ENCODE results near the gene TTC17.

Gene TTC17

DNA sequence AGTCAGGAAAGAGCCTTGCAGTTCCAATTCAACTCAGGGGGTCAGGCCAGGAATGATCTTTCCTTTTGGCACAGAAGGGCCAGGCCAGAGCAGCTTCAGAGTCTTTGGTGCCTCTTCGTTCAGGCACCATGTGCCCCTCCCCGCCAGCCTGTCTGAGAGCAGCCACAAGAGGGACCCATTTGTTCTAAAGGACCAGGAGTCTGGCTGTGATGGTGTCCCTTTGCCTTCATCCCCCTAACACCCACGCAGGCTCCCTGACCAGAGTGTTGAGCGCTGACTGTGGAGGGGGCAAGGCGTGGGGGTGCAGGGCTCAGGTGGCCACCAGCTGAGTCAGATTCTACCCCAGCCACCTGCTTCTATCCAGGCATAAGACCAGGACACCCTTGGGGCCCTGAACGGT is 156.4 kb downstream of the TTC17 start:
- TF ChIP-seq, protein P1, sequence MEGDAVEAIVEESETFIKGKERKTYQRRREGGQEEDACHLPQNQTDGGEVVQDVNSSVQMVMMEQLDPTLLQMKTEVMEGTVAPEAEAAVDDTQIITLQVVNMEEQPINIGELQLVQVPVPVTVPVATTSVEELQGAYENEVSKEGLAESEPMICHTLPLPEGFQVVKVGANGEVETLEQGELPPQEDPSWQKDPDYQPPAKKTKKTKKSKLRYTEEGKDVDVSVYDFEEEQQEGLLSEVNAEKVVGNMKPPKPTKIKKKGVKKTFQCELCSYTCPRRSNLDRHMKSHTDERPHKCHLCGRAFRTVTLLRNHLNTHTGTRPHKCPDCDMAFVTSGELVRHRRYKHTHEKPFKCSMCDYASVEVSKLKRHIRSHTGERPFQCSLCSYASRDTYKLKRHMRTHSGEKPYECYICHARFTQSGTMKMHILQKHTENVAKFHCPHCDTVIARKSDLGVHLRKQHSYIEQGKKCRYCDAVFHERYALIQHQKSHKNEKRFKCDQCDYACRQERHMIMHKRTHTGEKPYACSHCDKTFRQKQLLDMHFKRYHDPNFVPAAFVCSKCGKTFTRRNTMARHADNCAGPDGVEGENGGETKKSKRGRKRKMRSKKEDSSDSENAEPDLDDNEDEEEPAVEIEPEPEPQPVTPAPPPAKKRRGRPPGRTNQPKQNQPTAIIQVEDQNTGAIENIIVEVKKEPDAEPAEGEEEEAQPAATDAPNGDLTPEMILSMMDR (IDR thresholded peaks at IDR 0.05; ENCODE audit: low read depth, low read length), result no peak

DNA sequence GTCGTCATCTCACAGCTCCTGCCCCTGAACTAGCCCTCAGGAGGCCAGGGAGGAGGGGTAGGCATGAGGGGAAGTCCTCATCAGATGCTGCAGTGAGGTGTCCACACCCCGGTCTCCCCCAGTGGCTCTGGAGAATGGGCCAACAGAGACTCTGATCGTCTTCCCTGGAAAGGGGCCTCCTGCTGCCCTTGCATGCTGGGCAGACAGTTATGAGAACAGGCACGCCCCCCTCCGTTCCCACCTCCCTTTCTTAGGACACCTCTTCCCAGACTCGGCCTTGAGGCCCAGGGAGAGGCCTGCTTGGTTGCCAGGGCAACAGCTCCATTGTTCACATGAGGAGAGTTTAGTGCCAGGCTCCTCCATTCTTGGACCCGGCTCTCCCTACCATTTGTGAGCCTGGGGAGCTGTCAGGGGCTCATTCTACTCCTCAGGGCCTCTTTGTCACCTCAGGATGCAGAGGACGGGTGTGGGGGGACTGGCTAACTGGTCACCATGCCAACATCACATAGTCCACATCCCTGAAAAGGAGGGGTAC is 157.7 kb downstream of the TTC17 start:
- TF ChIP-seq, protein P1 (IDR thresholded peaks at IDR 0.05; ENCODE audit: low read depth, low read length), result no peak

More for the DNA sequence above, 156.4 kb downstream of the TTC17 start:
- no peak overlapping the region for H3K4me3 ChIP-seq (ENCODE audit: low read depth, low read length)

DNA sequence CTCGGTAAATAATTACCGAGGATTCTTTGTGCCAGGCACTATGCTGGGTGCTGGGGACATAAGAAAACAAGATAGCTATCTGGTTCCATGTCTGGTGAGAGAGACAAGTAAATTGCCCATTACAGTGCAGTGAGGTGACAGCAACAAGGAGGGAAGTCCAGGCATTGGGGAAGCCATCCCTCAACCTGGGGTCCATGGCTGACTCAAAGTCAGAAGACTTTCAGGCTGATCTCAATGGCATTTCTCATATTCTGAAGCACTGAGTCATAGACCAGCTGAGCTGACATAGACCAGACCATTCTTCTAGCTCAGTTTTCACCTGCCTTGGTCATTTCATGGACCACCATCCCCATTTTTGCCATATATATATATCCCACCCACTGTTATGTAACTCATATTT is 158.8 kb downstream of the TTC17 start:
- no peak overlapping the region for H3K4me3 ChIP-seq (ENCODE audit: low read depth, low read length)
- TF ChIP-seq, protein P1 (IDR thresholded peaks at IDR 0.05; ENCODE audit: low read depth, low read length), result no peak

More for the DNA sequence above, 157.7 kb downstream of the TTC17 start:
- no peak overlapping the region for H3K4me3 ChIP-seq (ENCODE audit: low read depth, low read length)

DNA sequence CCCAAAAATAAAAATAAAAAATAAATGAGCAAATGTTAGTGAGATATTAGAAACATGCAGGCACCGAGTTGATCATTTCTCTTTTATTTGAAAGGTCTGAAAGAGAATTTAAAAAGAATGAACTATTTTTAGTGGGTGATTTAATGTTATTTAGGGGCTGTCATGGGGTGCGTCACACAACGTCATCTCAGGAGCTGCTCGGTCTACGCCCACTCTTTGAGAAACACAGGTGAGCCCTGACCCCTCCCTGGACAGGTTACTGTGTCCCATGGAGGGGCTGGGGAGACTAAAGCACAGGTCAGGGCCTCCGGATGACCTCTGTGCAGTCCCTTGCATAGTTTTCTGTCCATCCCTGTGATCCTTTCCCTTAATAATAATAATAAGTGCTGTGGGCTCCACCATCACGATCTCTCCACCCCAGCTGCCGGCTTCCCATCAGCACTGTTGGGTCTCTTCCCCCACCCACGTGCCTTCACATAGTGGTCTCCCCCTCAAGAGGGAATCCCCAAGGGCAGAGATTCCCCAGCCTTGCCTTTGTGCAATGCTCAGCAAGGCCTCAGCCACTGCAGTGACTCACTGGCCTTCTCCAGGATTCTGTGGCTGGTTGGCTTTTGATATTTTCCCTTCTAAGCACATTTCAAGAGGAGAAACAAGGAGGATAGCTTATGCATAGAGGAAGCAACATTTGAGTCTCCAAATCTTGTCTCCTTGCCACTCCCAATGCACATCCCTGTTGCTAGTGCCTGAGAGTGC is 159.9 kb downstream of the TTC17 start:
- TF ChIP-seq, protein P1 (IDR thresholded peaks at IDR 0.05; ENCODE audit: low read depth, low read length), result no peak
- no peak overlapping the region for H3K4me3 ChIP-seq (ENCODE audit: low read depth, low read length)

GRCh38 chr11:43521471-43521870 is 162.8 kb downstream of the TTC17 start:
- no peak overlapping the region for H3K4me3 ChIP-seq (ENCODE audit: low read depth, low read length)
- TF ChIP-seq, protein P1 (IDR thresholded peaks at IDR 0.05; ENCODE audit: low read depth, low read length), result no peak

DNA sequence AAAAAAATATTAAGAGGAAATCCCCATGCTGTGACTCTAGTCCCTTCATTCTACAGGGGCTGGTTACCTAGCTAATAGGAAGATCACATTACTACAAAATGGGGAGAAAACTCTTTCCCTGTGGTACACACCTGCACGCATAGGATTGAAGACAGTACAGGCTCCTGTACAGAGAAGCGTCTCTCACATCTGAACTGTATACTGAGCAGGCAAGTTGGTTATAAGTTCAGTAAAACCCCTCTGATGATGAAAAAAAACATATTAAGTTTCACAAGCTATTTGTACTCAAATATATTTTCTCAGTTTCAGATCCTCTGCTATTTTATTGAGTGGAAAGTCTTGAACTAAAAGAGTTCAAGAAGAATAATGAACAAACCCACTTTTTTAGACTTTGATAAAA is 164.9 kb downstream of the TTC17 start:
- TF ChIP-seq, protein P1 (IDR thresholded peaks at IDR 0.05; ENCODE audit: low read depth, low read length), result no peak
- H3K4me3 ChIP-seq (ENCODE audit: low read depth, low read length), result no peak overlapping the region

- TF ChIP-seq, protein P1 (IDR thresholded peaks at IDR 0.05; ENCODE audit: low read depth, low read length), result no peak
- no peak overlapping the region for H3K4me3 ChIP-seq (ENCODE audit: low read depth, low read length)
Observed at GRCh38 chr11:43532041-43532440, 173.3 kb downstream of the TTC17 start.
